Measurements from ENCODE around the gene TSC1. TPM values are rescaled to one million over a fixed set of nuclear protein-coding genes. Genes with fewer than 3 reads are reported as not detected.

TSC1 gene
- total RNA-seq, 1 donor from 2014 or later, result 26.3 TPM

DNA sequence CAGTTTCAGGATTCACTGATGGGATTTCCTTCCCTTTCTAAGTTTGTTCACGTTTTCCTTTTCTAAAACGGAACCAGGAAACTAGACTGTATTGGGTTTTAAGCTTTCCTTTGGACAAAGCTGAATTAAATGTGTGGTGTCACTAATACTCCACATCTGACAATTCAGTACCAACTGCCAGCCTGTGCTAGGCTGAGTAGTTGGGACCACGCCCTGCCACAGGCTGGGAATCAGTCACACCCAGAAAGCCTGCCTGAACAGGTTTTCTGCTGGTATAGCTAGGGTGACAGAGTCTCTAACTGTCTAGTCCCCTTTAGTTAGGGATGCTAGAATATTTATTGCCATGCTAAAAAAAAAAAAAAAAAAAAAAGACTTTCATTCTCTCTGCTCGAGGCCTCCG is 50.1 kb downstream of the TSC1 start:
- TF ChIP-seq, protein P1, sequence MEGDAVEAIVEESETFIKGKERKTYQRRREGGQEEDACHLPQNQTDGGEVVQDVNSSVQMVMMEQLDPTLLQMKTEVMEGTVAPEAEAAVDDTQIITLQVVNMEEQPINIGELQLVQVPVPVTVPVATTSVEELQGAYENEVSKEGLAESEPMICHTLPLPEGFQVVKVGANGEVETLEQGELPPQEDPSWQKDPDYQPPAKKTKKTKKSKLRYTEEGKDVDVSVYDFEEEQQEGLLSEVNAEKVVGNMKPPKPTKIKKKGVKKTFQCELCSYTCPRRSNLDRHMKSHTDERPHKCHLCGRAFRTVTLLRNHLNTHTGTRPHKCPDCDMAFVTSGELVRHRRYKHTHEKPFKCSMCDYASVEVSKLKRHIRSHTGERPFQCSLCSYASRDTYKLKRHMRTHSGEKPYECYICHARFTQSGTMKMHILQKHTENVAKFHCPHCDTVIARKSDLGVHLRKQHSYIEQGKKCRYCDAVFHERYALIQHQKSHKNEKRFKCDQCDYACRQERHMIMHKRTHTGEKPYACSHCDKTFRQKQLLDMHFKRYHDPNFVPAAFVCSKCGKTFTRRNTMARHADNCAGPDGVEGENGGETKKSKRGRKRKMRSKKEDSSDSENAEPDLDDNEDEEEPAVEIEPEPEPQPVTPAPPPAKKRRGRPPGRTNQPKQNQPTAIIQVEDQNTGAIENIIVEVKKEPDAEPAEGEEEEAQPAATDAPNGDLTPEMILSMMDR (conservative IDR thresholded peaks at IDR 0.05; ENCODE audit: low read depth, low read length), result no peak
- DNase-seq (ENCODE audit: low read depth), result no peak
- no peak overlapping the region for H3K4me3 ChIP-seq (ENCODE audit: low read depth, low read length)

DNA sequence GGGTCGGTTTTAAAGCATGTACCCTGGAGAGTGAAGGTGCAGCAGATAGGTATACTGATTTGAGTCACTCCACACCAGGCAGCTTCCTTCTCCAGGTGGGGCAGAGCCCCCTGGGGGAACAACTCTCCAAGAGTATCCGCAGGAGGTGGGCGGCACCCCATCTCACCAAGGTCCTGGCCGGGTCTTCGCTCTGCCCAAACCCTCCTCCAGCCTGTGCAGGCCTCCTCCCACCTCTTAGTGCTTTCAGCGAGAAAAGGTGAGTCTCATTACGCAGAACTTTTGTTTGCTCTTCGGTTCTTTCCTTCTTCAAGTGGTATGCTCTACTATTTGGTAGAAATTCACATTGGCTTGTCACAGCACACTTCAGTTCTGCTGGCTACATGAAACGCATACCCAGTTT is 52.0 kb downstream of the TSC1 start:
- no peak for DNase-seq (ENCODE audit: low read depth)
- no peak overlapping the region for H3K4me3 ChIP-seq (ENCODE audit: low read depth, low read length)
- TF ChIP-seq, protein P1 (conservative IDR thresholded peaks at IDR 0.05; ENCODE audit: low read depth, low read length), result no peak

DNA sequence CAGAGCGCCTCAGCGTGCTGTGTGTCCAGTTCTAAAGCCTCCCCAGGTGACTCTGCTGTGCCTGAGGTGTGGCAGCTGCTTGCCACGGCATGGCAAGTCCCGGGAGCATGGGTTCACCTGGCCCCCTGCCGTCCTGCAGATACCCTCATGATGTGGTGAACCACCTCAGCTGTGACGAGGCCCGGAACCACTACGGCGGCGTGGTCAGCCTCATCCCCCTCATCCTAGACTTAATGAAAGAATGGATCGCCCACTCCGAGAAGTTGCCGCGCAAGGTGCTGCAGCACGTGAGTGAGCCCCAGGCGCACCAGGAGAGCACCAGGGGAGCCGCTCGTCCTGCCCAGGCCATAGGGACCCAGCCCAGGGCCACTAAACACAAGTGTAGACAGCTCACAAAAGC is 56.3 kb downstream of the TSC1 start:
- DNase-seq (ENCODE audit: low read depth), result no peak
- TF ChIP-seq, protein P1 (conservative IDR thresholded peaks at IDR 0.05; ENCODE audit: low read depth, low read length), result no peak

DNA sequence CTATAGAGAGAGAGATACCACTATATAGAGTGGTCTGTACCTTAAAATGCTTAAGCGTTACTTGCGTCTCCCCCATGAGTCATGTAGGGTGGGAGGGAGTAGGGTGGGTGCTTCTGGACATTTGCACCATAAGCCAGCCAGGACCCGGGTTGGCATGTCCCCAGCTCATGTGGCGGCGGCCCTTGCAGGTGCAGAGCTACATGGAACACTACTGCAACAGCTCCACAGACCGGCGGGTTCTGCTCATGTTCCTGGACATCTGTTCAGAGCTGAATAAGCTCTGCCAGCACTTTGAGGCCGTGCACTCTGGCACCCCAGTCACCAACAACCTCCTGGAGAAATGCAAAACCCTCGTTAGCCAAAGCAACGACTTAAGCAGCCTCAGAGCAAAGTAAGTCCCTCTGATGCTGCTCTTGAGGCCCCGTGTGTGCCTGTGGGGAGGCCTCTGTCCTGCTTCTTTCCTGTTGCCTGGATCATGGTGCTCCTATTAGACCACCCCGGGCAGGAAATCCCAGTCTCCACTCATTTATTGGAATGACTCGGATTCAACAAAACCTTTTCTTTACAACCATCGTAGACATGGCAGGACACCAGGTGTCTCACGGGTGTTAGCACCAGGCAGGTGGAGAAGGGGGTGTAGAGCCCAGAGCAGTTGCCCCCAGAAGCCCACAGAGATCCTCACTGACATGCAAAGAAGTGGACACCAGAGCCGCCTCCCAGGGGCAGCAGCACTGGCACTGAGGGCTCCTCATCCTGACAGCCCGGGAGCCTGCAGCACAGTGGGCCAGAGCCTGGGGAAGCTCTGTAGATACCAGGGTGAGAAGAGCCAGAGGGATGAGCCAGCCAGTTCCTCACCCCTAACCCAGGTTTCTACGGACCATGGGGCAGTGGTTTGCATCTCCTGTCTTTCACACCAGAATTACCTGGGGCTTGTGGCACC is 57.0 kb downstream of the TSC1 start:
- H3K4me3 ChIP-seq (ENCODE audit: low read depth, low read length), result no peak overlapping the region
- no peak for DNase-seq (ENCODE audit: low read depth)
- TF ChIP-seq, protein P1 (conservative IDR thresholded peaks at IDR 0.05; ENCODE audit: low read depth, low read length), result no peak

More for the DNA sequence above, 56.3 kb downstream of the TSC1 start:
- H3K4me3 ChIP-seq (ENCODE audit: low read depth, low read length), result no peak overlapping the region

DNA sequence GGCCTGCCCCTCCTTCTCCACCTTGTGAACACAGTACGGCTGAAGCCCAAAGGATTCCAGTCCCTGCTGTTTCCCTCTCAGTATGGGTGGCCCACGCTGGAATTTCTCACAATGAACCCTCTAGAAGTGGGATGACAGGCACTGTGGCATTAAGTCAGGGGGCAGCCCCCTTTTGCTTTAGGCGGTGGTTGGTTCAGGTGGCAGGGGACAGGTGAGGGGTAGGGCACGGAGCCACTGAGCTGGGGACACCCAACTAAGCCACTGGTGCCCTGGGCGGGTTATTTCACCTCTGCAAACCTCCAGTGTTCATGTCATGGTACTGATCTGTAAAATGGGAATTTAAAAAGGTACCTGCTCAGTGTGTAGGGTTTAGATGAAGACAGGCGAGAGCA is 58.1 kb downstream of the TSC1 start:
- DNase-seq (ENCODE audit: low read depth), result no peak
- TF ChIP-seq, protein P1 (conservative IDR thresholded peaks at IDR 0.05; ENCODE audit: low read depth, low read length), result no peak
- no peak overlapping the region for H3K4me3 ChIP-seq (ENCODE audit: low read depth, low read length)

DNA sequence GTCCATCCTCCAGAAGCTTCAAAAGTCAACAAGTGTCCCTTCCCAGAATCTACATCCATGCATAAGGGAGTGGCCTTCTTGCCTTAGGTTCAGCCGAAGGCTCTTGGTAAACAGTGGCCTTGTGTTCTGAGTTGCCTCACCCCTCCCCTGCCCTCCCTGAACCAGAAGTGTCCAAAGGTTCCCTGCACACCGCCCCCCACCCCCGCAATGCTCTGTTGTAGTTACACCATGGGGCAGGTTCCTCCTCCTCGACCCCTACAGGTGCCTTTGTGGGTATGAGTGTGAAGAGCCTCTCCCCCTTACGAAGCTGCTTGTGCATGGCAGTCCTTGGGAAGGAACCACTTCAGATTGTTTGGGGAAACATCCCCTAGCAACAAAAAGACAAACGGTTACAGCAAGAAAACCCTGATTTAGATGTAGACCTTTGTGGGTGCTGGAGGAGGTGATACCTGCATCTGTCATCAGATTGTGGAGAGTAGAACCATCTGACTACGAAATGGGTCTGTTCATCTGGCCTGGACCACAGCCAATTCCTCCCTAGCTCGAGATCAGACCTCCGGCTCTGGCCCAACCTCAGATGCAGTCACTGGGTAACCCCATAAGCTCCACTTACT is 58.6 kb downstream of the TSC1 start:
- no peak for DNase-seq (ENCODE audit: low read depth)
- H3K4me3 ChIP-seq (ENCODE audit: low read depth, low read length), result no peak overlapping the region
- TF ChIP-seq, protein P1 (conservative IDR thresholded peaks at IDR 0.05; ENCODE audit: low read depth, low read length), result no peak

Data from epithelial cell of proximal tubule (primary cell).